ENCODE measurements around the gene RAB6D. TPM values are rescaled to one million over a fixed set of nuclear protein-coding genes. Genes with fewer than 3 reads are reported as not detected.
A peak's percentile ranks its signal among the peaks of the same experiment; 100 is the strongest.
"Not testable (repeated sequence)": the region's sequence is repeated elsewhere in the genome, so short reads cannot be mapped to it uniquely, and the experiment has no call there.

The RAB6D gene
- polyA plus RNA-seq, 1 experiment, result not detected

DNA sequence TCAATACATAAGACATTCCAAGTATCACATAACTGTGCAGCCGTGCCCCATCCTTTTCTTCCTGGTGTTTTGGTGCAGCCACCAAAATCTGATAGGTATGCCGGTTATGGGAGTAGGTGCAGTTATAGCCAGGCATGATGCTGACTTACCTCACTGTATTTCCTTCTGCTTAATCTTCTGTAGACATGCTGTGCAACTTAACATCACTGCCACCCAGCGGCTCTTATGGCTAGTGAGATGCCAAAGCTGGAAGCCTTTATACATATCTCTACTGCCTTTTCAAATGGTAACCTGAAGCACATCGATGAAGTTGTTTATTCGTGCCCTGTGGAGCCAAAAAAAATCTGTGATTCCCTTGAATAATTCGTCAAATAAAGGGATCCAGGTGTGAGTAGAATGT is 28.6 kb downstream of the RAB6D start:
- H3K36me3 ChIP-seq (ENCODE audit: control insufficient read depth, insufficient read depth, low read length); POLR2A ChIA-PET; H3K27me3 ChIP-seq (ENCODE audit: control insufficient read depth, insufficient read depth, low read length); DNase-seq (ENCODE audit: low read depth); H3K4me3 ChIP-seq (ENCODE audit: low read depth, low read length): not testable (repeated sequence)
- CTCF ChIA-PET, result interaction anchor here (0.6 to 1.6 kb wide), 2 partner anchors 49 to 181 kb away, joined by 3 to 7 read pairs; no protein-coding TSS in a partner anchor
- TF ChIP-seq, protein P1, sequence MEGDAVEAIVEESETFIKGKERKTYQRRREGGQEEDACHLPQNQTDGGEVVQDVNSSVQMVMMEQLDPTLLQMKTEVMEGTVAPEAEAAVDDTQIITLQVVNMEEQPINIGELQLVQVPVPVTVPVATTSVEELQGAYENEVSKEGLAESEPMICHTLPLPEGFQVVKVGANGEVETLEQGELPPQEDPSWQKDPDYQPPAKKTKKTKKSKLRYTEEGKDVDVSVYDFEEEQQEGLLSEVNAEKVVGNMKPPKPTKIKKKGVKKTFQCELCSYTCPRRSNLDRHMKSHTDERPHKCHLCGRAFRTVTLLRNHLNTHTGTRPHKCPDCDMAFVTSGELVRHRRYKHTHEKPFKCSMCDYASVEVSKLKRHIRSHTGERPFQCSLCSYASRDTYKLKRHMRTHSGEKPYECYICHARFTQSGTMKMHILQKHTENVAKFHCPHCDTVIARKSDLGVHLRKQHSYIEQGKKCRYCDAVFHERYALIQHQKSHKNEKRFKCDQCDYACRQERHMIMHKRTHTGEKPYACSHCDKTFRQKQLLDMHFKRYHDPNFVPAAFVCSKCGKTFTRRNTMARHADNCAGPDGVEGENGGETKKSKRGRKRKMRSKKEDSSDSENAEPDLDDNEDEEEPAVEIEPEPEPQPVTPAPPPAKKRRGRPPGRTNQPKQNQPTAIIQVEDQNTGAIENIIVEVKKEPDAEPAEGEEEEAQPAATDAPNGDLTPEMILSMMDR (IDR thresholded peaks at IDR 0.05; ENCODE audit: insufficient read depth, low read depth, low read length), result peak; percentile 32; the same call in 1 of the 2 replicates

- H3K27me3 ChIP-seq (ENCODE audit: control insufficient read depth, insufficient read depth, low read length); POLR2A ChIA-PET; CTCF ChIA-PET; H3K4me3 ChIP-seq (ENCODE audit: low read depth, low read length); DNase-seq (ENCODE audit: low read depth); H3K36me3 ChIP-seq (ENCODE audit: control insufficient read depth, insufficient read depth, low read length): not testable (repeated sequence)
Observed at GRCh38 chr2:131332709-131333108, 31.3 kb downstream of the RAB6D start.

GRCh38 chr2:131331000-131331399 is 33.0 kb downstream of the RAB6D start:
- H3K4me3 ChIP-seq (ENCODE audit: low read depth, low read length); H3K36me3 ChIP-seq (ENCODE audit: control insufficient read depth, insufficient read depth, low read length); DNase-seq (ENCODE audit: low read depth); POLR2A ChIA-PET; CTCF ChIA-PET; H3K27me3 ChIP-seq (ENCODE audit: control insufficient read depth, insufficient read depth, low read length): not testable (repeated sequence)

GRCh38 chr2:131322209-131322608 is 41.8 kb downstream of the RAB6D start:
- TF ChIP-seq, protein P1 (IDR thresholded peaks at IDR 0.05; ENCODE audit: insufficient read depth, low read depth, low read length), result no peak
- Histone ChIP-seq H3K4me3 (ENCODE audit: low read depth, low read length) (no peak overlapping the region), H3K36me3 (ENCODE audit: control insufficient read depth, insufficient read depth, low read length) (no peaks in the 10 kb centered on the region), H3K27me3 (ENCODE audit: control insufficient read depth, insufficient read depth, low read length) (no peaks in the 10 kb centered on the region)
- ChIA-PET POLR2A (no interaction called here), CTCF (no interaction called here)
- DNase-seq (ENCODE audit: low read depth), result no peak

GRCh38 chr2:131321344-131321743 is 42.6 kb downstream of the RAB6D start:
- H3K36me3 ChIP-seq (ENCODE audit: control insufficient read depth, insufficient read depth, low read length); CTCF ChIA-PET; H3K4me3 ChIP-seq (ENCODE audit: low read depth, low read length); POLR2A ChIA-PET; DNase-seq (ENCODE audit: low read depth); H3K27me3 ChIP-seq (ENCODE audit: control insufficient read depth, insufficient read depth, low read length): not testable (repeated sequence)

DNA sequence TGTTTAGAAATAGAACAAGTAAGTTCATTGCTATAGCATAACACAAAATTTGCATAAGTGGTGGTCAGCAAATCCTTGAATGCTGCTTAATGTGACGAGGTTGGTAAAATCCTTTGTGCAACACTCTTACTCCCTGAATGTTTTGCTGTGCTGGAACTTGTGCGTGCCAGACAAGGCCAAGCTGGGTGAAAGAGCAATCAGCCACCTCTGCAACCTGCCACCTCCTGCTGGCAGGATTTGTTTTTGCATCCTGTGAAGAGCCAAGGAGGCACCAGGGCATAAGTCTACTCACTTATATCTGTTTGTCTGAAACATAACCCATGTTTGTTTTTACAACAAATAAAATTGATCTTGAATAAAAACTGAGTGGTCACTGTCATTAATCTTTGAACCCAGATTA is 53.0 kb downstream of the RAB6D start:
- H3K36me3 ChIP-seq (ENCODE audit: control insufficient read depth, insufficient read depth, low read length); H3K4me3 ChIP-seq (ENCODE audit: low read depth, low read length); DNase-seq (ENCODE audit: low read depth); POLR2A ChIA-PET; CTCF ChIA-PET; H3K27me3 ChIP-seq (ENCODE audit: control insufficient read depth, insufficient read depth, low read length): not testable (repeated sequence)

Other genes starting within 250 kb of the RAB6D start
- gene POTEE, start 154.6 kb downstream of the RAB6D start, polyA plus RNA-seq (2011; rRNA removed), result not detected in 2 replicates
- not detected in 2 replicates for gene TUBA3D, start 112.0 kb upstream of the RAB6D start, polyA plus RNA-seq (2011; rRNA removed)
- gene MZT2A, start 128.2 kb upstream of the RAB6D start, polyA plus RNA-seq (2011; rRNA removed), result 60.4 and 114 TPM in 2 replicates
- gene CCDC74A, start 163.7 kb upstream of the RAB6D start, polyA plus RNA-seq (2011; rRNA removed), result 9.2 and 14.1 TPM in 2 replicates